ENCODE data around the gene STK33.

The STK33 gene

DNA sequence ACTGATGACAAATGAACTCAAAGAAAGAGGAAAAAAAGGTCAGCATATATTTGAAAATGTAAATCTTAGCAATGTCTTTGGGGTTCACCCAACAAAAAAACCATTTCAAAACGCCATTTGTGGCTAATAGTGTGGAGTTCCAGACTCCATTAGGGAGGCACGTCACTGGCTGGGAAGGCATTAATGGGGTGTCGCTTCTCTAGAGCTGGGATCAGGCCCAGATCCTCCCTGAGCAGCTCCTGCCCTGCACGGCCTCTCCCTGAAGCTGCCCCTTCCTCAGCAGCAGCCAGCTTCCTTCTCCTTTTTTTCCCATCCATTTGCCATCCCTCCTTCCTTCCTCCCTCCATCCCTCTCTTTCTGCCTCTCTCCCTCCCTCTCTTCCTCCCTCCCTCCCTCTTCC, 231.5 kb downstream of the STK33 start:
- no peak overlapping the region for H3K4me3 ChIP-seq (ENCODE audit: low read depth, low read length)
- TF ChIP-seq, protein P1, sequence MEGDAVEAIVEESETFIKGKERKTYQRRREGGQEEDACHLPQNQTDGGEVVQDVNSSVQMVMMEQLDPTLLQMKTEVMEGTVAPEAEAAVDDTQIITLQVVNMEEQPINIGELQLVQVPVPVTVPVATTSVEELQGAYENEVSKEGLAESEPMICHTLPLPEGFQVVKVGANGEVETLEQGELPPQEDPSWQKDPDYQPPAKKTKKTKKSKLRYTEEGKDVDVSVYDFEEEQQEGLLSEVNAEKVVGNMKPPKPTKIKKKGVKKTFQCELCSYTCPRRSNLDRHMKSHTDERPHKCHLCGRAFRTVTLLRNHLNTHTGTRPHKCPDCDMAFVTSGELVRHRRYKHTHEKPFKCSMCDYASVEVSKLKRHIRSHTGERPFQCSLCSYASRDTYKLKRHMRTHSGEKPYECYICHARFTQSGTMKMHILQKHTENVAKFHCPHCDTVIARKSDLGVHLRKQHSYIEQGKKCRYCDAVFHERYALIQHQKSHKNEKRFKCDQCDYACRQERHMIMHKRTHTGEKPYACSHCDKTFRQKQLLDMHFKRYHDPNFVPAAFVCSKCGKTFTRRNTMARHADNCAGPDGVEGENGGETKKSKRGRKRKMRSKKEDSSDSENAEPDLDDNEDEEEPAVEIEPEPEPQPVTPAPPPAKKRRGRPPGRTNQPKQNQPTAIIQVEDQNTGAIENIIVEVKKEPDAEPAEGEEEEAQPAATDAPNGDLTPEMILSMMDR (IDR thresholded peaks at IDR 0.05; ENCODE audit: borderline replicate concordance, insufficient read depth, low read depth, low read length) = no peak

DNA sequence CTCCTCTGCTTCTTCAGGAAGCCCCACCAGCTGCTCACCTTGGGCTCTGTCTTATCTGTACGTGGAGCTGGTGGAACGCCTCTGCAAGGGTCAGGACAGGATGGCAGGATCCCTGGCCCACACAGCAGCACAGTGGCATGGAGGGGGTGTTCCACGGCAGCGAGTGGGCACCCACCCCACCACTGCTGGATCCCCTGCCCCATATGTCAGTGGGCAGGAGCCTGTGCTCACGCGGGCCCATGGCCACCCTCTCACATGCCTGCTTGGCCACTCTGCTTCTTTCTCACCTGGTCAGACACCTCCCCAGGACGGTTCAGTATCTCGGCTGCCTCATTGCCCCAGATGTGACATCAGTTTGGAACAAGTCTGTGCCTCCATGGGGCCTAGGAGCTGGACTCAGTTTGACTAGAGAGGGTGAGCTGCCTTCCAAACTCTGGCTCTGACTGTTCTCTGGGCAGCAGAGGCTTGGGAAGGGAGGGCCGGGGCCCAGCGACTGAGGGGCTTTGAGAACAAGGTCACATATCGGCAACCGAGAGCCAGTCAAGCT, 232.3 kb downstream of the STK33 start:
- no peak overlapping the region for H3K4me3 ChIP-seq (ENCODE audit: low read depth, low read length)
- TF ChIP-seq, protein P1 (IDR thresholded peaks at IDR 0.05; ENCODE audit: borderline replicate concordance, insufficient read depth, low read depth, low read length) = no peak

DNA sequence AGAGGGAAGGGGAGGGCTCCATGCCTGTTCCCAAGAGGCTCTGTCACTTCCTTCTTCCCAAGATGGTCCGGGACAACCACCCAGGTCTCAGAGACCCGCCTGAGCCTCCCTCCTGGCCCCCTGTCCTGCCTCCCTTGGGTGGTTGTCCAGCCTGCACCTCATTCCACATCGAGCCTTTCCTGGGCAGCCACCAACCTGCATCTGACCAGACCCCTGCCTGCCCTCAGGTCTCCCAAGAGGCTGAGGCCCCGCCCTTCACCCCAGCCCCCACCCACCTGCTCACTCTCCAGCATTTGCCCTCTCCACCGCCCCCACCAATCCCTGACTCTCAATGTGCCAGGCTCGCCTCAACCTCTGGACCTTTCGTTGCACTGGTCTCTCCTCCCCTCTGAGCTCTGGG, 232.8 kb downstream of the STK33 start:
- TF ChIP-seq, protein P1 (IDR thresholded peaks at IDR 0.05; ENCODE audit: borderline replicate concordance, insufficient read depth, low read depth, low read length) = no peak
- H3K4me3 ChIP-seq (ENCODE audit: low read depth, low read length) = no peak overlapping the region

DNA sequence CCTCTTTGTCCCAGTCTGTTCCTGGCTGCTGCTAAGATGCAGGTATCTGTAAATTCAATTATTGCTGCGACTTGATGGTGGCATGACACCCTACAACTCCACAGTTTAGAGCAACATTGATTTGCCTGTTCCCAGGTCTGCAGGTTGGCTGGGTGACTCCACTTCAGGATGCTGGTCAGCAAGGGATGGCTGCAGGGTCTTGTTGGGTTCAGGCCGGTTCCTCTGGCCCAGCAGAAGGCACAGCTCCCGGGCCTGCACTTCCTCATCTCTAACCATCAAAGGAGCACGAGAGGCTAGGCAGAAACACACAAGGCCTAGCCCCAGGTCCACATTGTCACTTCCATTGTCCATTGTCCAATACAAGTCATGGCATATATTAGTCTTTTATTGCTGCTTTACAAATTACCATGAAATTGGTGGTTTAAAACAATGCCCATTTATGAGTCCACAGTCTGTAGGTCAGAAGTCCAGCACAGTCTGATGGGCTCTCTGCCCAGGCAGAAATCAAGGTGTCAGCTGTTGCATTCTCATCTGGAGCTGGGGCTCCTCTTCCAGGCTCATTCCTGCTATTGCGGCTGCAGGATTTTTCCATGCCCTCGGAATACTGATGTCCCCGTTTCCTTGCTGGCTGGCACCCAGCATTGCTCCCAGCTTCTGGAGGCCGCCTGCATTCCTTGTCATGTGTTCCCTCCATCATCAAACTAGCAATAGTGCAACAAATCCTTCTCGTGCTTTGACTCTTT, 233.8 kb downstream of the STK33 start:
- no peak overlapping the region for H3K4me3 ChIP-seq (ENCODE audit: low read depth, low read length)
- TF ChIP-seq, protein P1 (IDR thresholded peaks at IDR 0.05; ENCODE audit: borderline replicate concordance, insufficient read depth, low read depth, low read length) = no peak

DNA sequence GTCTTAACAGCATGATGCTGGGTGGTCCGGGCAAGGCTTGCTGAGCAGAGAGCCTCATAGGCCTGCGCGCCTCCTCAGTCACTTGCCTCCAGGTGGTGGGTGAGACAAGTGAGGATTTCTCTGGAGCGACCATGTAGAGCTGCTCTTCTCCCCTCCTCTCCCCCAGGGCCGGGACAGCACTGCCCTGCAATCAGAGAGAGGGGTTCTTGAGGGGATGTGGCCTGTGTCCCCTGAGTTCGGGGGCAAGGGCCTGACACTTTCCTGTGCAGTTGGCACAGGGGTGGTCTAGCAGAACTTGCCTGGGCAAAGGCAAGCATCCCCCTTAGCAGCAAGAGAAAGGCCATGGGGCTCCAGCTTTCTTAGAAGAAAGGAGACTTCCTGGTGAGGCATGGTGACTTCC, 234.5 kb downstream of the STK33 start:
- TF ChIP-seq, protein P1 (IDR thresholded peaks at IDR 0.05; ENCODE audit: borderline replicate concordance, insufficient read depth, low read depth, low read length) = no peak

DNA sequence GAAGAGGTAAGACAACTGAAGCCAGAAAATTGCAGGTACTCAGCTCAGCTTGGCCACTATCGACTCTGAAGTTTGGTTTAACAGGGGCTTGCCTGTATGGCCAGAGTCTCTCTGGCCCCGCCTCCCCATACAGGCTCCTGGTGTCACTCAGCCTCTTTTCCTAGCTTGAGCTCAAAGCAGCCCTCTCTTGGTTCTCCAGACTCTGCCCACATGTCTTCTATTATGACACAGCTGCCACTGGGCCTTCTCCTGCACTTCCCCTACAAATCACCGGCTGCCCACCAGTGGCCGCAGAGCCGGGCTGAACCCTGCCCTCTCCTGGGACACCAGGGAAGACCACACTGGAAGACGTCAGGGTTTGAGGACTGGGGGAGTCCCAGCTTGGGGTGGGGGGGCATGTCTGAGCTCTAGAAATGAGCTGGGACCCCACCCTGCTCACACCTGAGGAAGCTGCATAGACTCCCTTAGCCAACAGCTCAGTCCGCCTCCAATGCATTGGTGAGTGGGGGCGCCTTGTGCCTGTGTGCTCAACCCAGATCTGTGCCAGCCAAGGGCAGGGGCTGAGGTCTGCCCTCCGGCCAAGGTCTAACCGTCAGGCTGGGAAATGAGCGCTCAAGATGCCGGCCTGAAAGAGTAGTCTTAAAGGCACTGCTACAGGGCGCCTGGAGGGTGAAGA, 236.0 kb downstream of the STK33 start:
- TF ChIP-seq, protein P1 (IDR thresholded peaks at IDR 0.05; ENCODE audit: borderline replicate concordance, insufficient read depth, low read depth, low read length) = no peak
- no peak overlapping the region for H3K4me3 ChIP-seq (ENCODE audit: low read depth, low read length)

More for the DNA sequence above, 234.5 kb downstream of the STK33 start:
- no peak overlapping the region for H3K4me3 ChIP-seq (ENCODE audit: low read depth, low read length)

All from GM12875 (cell line).